Glomerular endothelial cell (primary cell): Measurements from ENCODE around the gene FBXO2. TPM values are rescaled to one million over a fixed set of nuclear protein-coding genes. Genes with fewer than 3 reads are reported as not detected.

Source experiments
- DNase-seq: peaks from one replicate; pipeline ENCODE4 v3.0.0-alpha.2; 2011; ENCODE audit warnings: low read depth, low spot score; ENCODE audit errors: extremely low read depth
- total RNA-seq: library from RNA; depleted of rRNA; stranded (reverse); fragments of >200 nt; gene quantifications from 2 replicates; pipeline ENCODE4 v1.2.3, GENCODE V29; 2015

FBXO2 gene
- total RNA-seq, 1 donor from 2014 or later = 0.12 TPM

DNA sequence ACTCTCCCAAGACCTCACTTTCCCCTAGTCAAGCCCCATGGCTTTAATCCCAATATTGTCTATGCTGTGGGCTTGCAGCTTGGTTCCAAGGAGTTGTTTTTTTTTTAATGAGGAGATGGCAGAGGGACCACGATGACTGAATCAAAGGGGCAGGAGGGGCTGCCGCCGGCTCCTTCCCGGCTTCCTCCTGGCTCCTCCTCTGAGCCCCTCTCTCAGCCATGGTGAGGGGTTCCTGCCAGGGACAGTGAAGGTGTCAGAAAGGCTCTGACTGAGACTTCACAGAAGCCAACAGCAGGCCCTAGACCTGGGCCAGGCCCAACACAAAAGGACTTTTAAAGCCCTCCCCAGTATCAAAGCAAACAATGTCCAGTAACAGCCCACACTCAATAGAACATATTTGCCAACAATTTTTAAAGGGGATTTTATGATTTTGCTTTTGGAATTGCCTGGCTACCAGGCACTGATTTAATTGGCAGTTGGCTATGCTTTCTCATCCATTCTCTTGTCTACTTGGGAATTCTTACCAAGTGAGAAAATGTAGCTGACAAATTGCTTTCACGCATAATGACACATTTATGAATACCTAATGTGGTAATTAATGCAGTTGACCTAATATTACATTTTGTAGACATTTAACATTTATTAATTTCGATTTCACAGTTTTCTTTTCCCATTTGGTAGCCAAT, 54.2 kb downstream of the FBXO2 start:
- DNase-seq = no peak

- no peak for DNase-seq
Observed at GRCh38 chr1:11598461-11598860, 55.8 kb downstream of the FBXO2 start.

Other genes starting within 250 kb of the FBXO2 start
- gene DISP3, start 175.3 kb downstream of the FBXO2 start, total RNA-seq = 0.29 and 0.58 TPM in 2 replicates
- 12.4 and 15.2 TPM in 2 replicates for gene FBXO44, start 448 bp upstream of the FBXO2 start, total RNA-seq
- 9.0 and 12.4 TPM in 2 replicates for gene FBXO6, start 9.8 kb upstream of the FBXO2 start, total RNA-seq
- gene MAD2L2, start 26.7 kb upstream of the FBXO2 start, total RNA-seq = 30.0 and 35.1 TPM in 2 replicates
- gene DRAXIN, start 37.3 kb upstream of the FBXO2 start, total RNA-seq = 0.29 and 0.68 TPM in 2 replicates
- gene AGTRAP, start 81.7 kb upstream of the FBXO2 start, total RNA-seq = 54.1 and 68.0 TPM in 2 replicates
- gene C1orf167, start 107.8 kb upstream of the FBXO2 start, total RNA-seq = not detected in 2 replicates
- 14.4 and 27.4 TPM in 2 replicates for gene MTHFR, start 151.5 kb upstream of the FBXO2 start, total RNA-seq
- gene CLCN6, start 151.8 kb upstream of the FBXO2 start, total RNA-seq = 11.3 and 14.1 TPM in 2 replicates
- not detected in 2 replicates for gene NPPA, start 193.4 kb upstream of the FBXO2 start, total RNA-seq
- 0.34 and 1.5 TPM in 2 replicates for gene NPPB, start 204.5 kb upstream of the FBXO2 start, total RNA-seq